GM10248 (cell line): ENCODE measurements around the gene SLIT3.

ENCODE experiments used
- CTCF ChIA-PET: fragments of 300-600 bp; sonication (Branson Sonifier 250); formaldehyde crosslinking; extraction: SDS; loops from one replicate; lab custom pipeline; 2021; ENCODE audit warnings: antibody characterized with exemption; lab: Yijun Ruan, JAX
- POLR2A ChIA-PET: fragments of 350-650 bp; sonication (Branson Sonifier 250); formaldehyde crosslinking; extraction: SDS; loops from one replicate; lab custom pipeline; 2020; ENCODE audit warnings: antibody characterized with exemption; lab: Yijun Ruan, JAX
- DNase-seq: peaks from one replicate; pipeline ENCODE4 v3.0.0; 2012; ENCODE audit errors: extremely low spot score
- TF ChIP-seq, protein P1 (sequence below): IDR thresholded peaks from 2 replicates; pipeline ENCODE4 v1.5.1; 2012; ENCODE audit warnings: mild to moderate bottlenecking, low read depth; ENCODE audit errors: extremely low read depth, missing control alignments, control extremely low read depth

Gene SLIT3

DNA sequence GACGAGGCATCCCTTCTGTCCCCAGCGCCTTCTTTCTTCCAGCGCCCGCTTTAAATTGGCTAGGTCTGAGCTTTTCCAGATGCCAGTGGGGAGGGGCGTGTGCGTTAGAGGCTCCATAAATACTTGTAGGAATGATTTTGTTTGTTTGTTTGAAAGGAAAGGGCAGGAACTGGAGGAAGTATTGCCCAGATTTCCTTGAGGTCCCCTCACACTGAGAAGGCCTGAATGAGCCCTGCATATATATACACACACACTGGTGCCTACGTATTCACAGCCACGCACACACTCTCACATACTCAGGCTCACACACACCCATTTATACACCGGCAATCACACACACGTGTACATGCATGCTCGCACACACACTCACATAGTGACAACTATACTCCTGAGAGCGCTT is 1.0 kb upstream of the SLIT3 start:
- POLR2A ChIA-PET = no interaction called here
- CTCF ChIA-PET = interaction anchor here (1.1 to 2.4 kb wide), 7 partner anchors 9 to 595 kb away, joined by 3 to 6 read pairs (median 3); no protein-coding TSS in a partner anchor
- DNase-seq = no peak
- TF ChIP-seq, protein P1, sequence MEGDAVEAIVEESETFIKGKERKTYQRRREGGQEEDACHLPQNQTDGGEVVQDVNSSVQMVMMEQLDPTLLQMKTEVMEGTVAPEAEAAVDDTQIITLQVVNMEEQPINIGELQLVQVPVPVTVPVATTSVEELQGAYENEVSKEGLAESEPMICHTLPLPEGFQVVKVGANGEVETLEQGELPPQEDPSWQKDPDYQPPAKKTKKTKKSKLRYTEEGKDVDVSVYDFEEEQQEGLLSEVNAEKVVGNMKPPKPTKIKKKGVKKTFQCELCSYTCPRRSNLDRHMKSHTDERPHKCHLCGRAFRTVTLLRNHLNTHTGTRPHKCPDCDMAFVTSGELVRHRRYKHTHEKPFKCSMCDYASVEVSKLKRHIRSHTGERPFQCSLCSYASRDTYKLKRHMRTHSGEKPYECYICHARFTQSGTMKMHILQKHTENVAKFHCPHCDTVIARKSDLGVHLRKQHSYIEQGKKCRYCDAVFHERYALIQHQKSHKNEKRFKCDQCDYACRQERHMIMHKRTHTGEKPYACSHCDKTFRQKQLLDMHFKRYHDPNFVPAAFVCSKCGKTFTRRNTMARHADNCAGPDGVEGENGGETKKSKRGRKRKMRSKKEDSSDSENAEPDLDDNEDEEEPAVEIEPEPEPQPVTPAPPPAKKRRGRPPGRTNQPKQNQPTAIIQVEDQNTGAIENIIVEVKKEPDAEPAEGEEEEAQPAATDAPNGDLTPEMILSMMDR = no peak

DNA sequence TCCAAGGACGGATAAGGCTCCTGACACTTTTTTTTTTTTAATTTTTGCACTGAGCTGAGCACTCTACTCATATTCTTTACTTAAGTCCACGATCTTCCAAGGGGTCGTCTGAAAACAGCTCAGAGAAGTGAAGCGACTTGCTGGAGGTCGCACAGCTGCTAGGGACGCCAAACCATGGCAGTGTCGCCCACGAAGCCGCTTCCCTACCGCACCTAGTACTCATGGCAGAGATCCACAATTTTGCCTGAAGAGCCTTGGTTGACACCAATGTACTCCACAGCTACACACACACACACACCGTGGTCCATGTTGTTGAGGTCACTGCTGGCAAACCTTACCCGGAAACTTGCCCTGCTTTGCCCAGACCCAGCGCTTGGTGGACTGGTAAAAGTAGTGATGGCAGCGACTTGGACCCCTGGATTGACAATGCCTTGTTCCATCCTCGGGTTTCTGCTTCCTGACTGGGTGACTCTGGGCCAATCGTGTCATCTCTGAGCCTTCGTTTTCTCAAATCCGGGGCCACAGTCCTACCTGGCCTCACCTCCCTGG is 521 bp upstream of the SLIT3 start:
- no peak for DNase-seq
- ChIA-PET CTCF (interaction anchor here (1.2 to 2.4 kb wide), 5 partner anchors 9 to 352 kb away, joined by 3 to 6 read pairs (median 5); no protein-coding TSS in a partner anchor), POLR2A (no interaction called here)
- TF ChIP-seq, protein P1 = no peak

DNA sequence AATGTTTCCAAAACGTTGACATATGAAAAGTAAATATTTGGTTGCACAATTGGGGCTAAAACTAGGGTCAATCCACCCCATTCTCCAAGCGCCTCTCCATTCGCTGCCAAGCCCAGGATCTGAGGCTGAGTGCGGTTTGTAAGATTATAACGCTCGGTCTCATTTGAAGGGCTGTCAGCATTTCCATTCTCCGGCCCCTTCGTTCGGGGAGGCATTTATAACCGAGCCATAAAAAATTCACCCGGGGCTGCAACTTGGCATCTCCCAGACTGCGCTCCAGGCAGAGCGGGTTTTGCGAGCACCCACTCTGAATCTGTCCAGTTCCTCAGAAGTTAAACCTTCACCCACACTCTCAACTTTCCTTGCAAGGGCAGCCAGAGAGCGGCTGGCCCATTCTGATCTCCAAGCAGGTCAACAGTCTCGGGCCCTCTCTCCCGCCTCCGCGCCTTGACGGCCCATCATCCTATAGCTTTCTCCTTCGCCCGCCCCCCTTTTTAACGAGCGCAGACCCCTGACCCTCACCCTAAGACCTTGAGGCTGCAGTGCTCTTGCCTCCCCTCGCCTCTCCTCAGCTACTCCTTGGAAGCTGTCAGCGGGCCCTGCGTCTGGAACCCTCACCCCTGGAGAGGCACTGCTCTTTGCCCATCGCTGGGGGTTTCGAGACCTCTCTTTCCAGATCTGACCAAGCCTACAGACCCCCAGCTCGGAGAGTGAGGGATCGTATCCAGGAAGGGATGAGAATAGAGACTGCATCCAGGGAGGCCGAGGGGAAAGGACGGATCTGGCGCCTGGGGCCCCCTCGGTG is 1.1 kb downstream of the SLIT3 start:
- CTCF ChIA-PET = interaction anchor here (2.4 kb wide), 1 partner anchor 21 kb away, joined by 6 read pairs; no protein-coding TSS in a partner anchor
- POLR2A ChIA-PET = no interaction called here
- TF ChIP-seq, protein P1 = no peak
- no peak for DNase-seq

DNA sequence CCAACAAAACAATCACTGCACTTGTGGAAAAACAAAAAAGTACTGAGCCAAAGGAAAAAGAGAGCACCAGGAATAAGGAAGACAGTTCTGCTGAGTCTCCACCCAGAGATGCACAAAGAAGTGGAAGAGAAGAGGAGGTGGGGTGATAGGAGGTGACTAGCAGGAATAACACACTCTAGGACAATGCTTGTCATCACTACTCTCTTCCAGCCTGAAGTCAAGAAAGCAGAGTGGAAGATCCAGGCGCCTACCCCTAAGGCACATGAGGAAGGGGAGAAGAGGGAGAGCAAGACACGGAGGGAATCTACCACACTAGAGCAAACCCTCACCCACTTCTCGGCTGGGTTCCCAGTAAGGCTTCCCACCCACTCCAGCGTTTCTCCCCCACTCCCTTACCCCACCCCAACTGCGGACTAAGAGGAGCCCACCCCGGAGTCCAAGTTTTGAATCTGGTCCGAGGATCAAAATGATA is 1.7 kb downstream of the SLIT3 start:
- TF ChIP-seq, protein P1 = no peak
- ChIA-PET POLR2A (no interaction called here), CTCF (interaction anchor here (1.3 kb wide), 1 partner anchor 11 kb away, joined by 3 read pairs; no protein-coding TSS in a partner anchor)
- DNase-seq = no peak

DNA sequence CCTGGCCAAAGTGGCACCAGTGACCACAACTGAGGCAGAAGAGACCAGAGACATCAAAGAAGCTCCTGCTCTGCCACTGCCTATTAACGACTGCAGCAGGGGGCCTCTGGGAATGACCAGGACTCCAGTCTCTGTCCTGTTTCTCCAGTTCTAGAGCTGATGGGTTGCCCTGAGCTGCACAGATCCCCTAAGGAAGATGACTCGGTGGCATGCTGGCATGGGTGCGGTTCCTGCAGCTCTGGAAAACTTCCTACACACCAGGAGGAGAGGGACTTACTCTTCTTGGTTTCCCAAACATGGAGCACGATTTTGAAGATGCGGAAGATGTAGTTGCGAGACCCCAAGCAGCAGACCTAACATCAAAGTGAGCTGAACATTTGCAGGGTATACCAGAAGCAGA is 2.7 kb downstream of the SLIT3 start:
- TF ChIP-seq, protein P1 = no peak
- POLR2A ChIA-PET = no interaction called here
- CTCF ChIA-PET = interaction anchor here (0.9 to 1.3 kb wide), 2 partner anchors 13 to 618 kb away, joined by 3 read pairs; no protein-coding TSS in a partner anchor
- DNase-seq = no peak

DNA sequence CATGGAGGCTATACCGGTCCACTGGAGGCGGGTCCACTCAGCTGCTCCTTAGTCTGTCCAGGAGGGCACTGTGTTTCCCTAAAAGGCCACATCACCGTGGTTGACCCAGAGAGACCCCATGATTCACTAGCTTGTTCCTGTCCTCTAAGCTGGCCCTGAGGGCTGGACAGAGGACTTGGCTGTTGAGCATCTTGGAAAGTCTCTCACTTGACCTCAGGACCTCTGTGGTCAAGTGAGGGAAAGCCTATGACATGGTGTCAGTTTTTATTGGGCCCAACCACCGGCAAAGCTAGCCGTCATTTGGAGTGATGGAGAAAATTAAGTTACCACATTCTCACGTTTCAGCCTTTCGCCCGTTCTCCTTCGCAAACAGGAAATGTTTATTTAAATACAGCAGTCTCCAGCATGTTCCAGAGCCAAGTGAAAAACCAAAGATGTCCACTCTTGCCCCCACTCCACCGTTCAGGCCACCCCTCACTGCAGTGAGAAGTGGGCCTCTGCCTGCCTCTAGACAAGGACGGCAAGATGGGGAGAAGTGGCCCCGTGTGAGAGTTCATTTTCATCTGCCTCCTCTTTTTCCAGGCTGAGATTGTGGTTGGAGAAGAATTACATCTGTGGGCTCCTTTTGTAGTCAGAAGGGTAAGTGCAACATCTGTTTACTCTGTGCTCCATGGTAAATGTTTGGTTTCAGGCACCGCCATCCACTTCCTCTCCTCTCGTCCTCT is 4.4 kb downstream of the SLIT3 start:
- ChIA-PET POLR2A (no interaction called here), CTCF (no interaction called here)
- DNase-seq = no peak
- TF ChIP-seq, protein P1 = no peak
